WI38 (cell line): ENCODE measurements around the gene VPS45.
"Not testable (repeated sequence)": the region's sequence is repeated elsewhere in the genome, so short reads cannot be mapped to it uniquely, and the experiment has no call there.

Experiments
- H3K4me3 ChIP-seq: 2 replicates; pipeline ENCODE4 v1.5.1; 2011; ENCODE audit warnings: low read depth, mild to moderate bottlenecking, control low read depth, low read length
- CTCF ChIP-seq: IDR thresholded peaks from 2 replicates; pipeline ENCODE4 v1.5.1; 2012; ENCODE audit warnings: low read depth, mild to moderate bottlenecking, control low read depth, low read length

VPS45 gene

GRCh38 chr1:150126811-150127210 is 59.2 kb downstream of the VPS45 start:
- no peak for TF ChIP-seq CTCF
- no peak overlapping the region for H3K4me3 ChIP-seq

DNA sequence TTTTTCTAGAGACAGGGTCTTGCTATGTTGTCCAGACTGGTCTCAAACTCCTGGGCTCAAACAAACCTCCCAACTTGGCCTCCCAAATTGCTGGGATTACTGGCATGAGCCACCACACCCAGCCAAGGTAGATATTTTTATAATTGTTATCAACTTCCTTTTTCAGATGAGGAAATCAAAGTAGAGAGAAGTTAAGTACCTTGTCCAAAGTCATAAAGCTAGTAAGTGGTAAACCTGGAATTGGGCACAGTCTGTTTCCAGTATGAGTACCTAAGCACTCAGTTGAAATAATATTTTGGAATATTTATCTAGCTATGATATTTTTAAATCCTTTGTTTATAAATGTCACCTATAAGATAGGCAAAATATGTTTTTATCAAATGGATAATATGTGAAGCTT is 59.9 kb downstream of the VPS45 start:
- no peak for TF ChIP-seq CTCF
- no peak overlapping the region for H3K4me3 ChIP-seq

DNA sequence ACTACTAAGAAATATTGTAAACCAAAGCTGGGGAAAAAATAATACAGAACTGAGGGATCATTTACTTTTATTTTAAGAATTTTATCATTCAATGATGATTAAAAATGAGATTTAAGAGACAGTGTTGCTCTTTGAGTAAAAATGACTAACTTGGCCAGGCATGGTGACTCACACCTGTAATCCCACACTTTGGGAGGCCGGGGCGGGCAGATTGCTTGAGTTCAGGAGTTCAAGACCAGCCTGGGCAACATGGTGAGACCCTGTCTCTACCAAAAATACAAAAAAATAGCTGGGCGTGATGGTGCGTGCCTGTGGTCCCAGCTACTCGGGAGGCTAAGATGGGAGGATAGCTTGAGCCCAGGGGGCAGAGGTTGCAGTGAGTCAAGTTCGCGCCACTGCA is 60.3 kb downstream of the VPS45 start:
- no peak for TF ChIP-seq CTCF
- H3K4me3 ChIP-seq, result no peak overlapping the region

DNA sequence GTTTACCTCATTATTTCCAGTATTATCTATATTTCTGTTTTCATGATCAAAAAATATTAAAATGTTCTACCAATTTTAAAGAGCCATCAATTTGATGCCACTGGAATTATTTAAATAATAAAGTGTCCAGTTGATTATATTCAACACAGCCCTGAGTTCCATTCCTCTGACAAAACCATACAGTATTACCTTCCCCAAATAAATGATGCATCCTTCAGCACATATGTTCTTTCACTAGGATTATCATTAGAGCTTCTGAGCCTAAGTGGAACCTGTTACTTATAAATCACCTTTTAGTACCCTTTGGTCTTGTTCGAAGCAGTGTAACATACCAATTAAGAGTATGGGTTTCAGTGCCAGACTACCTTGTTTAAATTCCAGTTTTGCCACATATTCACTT is 64.8 kb downstream of the VPS45 start:
- H3K4me3 ChIP-seq, result no peak overlapping the region
- no peak for TF ChIP-seq CTCF

DNA sequence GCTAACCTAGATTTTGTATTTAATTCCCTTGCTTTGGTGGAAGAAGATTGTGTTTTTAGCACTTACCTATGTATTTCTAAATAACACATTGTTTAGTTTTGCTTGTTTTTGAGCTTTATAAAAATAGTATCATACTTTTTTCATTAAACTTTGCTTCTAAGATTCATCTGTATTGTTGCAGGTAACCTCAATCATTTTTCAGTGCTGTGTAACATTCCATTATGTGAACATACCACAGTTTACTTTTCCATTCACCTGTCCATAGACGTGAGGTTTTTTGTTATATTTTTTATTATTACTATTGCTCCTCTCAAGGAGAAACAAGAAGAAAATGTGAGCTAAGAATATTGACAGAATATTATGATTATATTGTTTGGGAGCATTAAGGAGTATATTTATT is 67.0 kb downstream of the VPS45 start:
- H3K4me3 ChIP-seq, result no peak overlapping the region
- no peak for TF ChIP-seq CTCF

- H3K4me3 ChIP-seq, result not testable (repeated sequence)
Measured at GRCh38 chr1:150135400-150135799, 67.8 kb downstream of the VPS45 start.

DNA sequence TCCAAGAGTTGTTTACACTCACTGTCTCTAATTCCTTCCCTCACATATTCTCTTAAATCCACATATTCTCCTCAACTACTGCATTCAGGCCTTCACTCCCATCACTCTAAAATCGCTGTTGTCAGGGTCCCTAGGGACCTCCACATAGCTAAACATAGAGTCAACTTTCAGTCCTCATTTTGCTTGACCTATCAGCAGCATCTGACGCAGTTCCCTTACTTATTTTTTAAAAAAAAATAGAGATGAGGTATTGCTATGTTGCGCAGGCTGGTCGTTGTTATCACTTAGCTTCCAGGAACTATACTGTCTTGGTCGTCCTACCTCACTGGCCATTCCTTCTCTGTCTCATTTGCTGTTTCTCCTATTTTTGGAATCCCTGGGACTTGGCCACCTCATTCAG is 70.5 kb downstream of the VPS45 start:
- H3K4me3 ChIP-seq, result no peak overlapping the region
- no peak for TF ChIP-seq CTCF

GRCh38 chr1:150141452-150141851 is 73.9 kb downstream of the VPS45 start:
- TF ChIP-seq CTCF, result no peak
- no peak overlapping the region for H3K4me3 ChIP-seq
